Duodenal mucosa (tissue), 2 donors: ENCODE measurements around the gene DLG4.
A peak's percentile ranks its signal among the peaks of the same experiment; 100 is the strongest.

Experiments used
- H3K27ac ChIP-seq: one replicate; pipeline ENCODE4 v1.7.0; 2013; ENCODE audit warnings: low read depth, low read length
- H3K27me3 ChIP-seq, 2 donors: one replicate each; pipeline ENCODE4 v1.7.0; 2013; ENCODE audit warnings: low read length in 2 of 2, control low read depth in 1 of 2; ENCODE audit not compliant: insufficient read depth in 2 of 2, control insufficient read depth in 1 of 2
- H3K36me3 ChIP-seq, 2 donors: one replicate each; pipeline ENCODE4 v1.7.0; 2013; ENCODE audit warnings: low read length in 2 of 2, control low read depth in 1 of 2; ENCODE audit not compliant: insufficient read depth in 2 of 2, control insufficient read depth in 1 of 2
- H3K4me1 ChIP-seq, 2 donors: one replicate each; pipeline ENCODE4 v1.7.0; 2013; ENCODE audit warnings: low read length in 2 of 2, control low read depth in 1 of 2; ENCODE audit not compliant: insufficient read depth in 2 of 2, control insufficient read depth in 1 of 2
- H3K4me3 ChIP-seq, 2 donors: one replicate each; pipeline ENCODE4 v1.7.0; 2013; ENCODE audit warnings: low read length in 2 of 2, low read depth in 1 of 2
- H3K9ac ChIP-seq, 2 donors: one replicate each; pipeline ENCODE4 v1.7.0; 2013; ENCODE audit warnings: low read length in 2 of 2, low read depth in 1 of 2
- H3K9me3 ChIP-seq, 2 donors: one replicate each; pipeline ENCODE4 v1.7.0; 2013; ENCODE audit warnings: low read length in 2 of 2, control low read depth in 1 of 2; ENCODE audit not compliant: control insufficient read depth in 1 of 2

Gene DLG4

DNA sequence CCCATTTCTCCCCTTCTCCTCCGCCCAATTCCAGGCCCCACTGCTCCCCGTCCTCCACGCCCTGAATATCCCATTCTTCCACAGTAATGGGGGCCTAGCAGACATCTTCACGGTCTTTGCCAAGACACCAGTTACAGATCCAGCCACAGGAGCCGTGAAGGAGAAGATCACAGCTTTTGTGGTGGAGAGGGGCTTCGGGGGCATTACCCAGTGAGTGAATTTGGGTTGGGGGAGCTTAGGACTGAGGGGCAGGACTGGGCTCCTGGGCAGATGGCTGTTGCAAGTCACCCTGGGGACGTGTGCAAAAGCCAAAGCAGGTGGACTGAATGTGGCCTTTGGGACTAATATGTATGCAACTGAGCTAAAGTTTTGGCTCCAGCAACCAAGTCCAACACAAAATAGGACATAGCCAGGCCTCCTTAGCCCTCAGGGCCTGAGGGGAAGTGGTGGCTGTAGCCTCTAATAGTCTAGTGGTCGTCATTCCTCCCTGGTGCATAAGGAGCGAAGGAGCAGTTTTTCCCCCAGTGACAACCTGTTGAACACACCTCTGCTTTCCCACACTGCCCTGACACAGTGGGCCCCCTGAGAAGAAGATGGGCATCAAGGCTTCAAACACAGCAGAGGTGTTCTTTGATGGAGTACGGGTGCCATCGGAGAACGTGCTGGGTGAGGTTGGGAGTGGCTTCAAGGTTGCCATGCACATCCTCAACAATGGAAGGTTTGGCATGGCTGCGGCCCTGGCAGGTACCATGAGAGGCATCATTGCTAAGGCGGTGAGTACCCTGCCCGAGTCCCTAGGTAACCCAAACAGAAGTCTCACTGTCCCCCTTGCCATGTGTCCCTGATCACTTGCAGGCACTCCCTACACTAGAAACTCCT, 2.7 kb upstream of the DLG4 start:
- Histone ChIP-seq H3K4me1 (peaks cover 35 to 48% of the 10 kb centered on the region in 2 donors), H3K36me3 (peaks cover 44 to 62% of the 10 kb centered on the region in 2 donors), H3K27me3 (no peaks in the 10 kb centered on the region), H3K9me3 (no peaks in the 10 kb centered on the region), H3K4me3 (no peak overlapping the region), H3K9ac (peak overlapping the region in 1 of 2 donors; percentile 85), H3K27ac (no peak overlapping the region)

DNA sequence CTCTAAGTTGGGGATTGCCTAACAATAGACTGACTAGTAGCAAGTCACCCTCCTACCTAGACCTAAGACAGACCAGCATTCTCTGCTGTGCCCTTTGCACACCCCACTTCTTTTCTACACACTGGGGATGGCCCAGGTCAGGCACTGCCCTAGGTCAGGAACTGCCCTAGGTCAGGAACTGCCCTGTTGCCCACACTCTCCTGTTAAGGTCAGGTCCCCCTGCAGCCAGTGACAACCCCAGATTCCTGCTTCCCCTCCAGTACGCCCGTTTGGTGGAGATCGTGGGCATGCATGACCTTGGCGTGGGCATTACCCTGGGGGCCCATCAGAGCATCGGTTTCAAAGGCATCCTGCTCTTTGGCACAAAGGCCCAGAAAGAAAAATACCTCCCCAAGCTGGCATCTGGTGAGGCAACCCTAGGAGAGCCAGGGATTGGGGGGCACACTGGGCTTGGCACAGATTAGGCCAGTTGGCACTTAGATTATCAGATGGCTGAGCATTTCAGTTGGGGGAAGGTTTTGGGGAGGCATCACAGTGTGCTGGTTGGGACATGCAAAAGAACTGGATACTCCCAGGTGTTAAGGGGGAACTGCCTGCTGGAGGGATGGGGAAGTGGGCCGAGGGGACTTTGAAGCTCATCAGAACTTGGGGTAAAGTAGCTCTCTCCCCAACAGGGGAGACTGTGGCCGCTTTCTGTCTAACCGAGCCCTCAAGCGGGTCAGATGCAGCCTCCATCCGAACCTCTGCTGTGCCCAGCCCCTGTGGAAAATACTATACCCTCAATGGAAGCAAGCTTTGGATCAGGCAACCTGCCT, 1.8 kb upstream of the DLG4 start:
- Histone ChIP-seq H3K9me3 (no peaks in the 10 kb centered on the region), H3K36me3 (peaks cover 39 to 54% of the 10 kb centered on the region in 2 donors), H3K4me3 (peak overlapping the region; percentile 90 to 92), H3K27ac (peak overlapping the region; percentile 98), H3K9ac (peak overlapping the region; percentile 85 to 95), H3K4me1 (peaks cover 38 to 48% of the 10 kb centered on the region in 2 donors), H3K27me3 (no peaks in the 10 kb centered on the region)

DNA sequence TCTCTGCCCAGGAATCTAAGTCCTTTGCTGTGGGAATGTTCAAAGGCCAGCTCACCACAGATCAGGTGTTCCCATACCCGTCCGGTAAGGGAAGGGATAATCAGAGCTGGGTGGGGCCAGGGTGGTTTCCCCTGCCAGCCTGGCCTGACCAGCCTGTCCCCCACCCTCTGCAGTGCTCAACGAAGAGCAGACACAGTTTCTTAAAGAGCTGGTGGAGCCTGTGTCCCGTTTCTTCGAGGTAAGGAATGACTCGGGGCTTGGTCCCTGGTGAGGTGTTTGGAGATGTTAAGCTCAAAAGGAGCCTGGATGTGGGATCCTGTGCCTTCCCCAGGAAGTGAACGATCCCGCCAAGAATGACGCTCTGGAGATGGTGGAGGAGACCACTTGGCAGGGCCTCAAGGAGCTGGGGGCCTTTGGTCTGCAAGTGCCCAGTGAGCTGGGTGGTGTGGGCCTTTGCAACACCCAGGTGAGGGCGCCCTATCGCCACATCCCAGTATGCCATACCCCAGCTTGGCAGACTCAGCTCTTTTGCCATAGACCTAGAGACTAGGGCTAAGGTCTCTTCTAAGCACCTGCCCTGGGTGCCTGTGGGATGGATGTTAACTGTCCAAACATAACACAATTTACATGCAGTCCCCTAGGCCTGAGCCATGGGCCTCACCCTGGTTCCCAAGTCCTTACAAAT, 1.1 kb upstream of the DLG4 start:
- Histone ChIP-seq H3K36me3 (peaks cover 39 to 48% of the 10 kb centered on the region in 2 donors), H3K4me1 (peaks cover 44 to 48% of the 10 kb centered on the region in 2 donors)

DNA sequence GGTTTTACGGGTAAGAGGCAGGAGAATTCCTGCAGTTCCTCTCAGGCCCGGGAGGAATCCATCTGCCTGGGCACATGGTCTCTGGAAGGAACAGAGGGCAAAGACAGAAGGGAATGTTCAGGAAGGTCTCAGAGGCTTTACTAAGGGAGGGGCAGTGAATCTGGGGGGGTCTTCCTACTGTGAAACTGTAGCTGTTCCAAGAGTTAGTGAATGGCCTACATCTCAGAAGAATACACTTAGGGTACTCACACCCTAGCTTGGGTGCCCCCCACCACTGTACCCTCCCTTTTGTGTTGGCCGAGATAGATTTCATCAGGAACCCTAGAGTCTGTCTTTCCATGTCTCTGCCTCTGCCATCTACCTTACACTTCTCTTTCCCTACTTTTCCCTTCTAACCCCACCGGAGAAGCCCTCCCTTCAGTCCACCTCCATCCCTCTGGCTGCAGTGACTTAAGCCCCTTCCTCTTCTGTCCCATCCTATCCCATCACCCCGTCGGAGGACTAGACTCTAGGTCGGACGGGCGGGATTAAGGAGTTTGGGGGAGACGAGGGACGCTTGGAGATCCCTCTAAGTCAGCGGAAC, 316 bp downstream of the DLG4 start:
- Histone ChIP-seq H3K9me3 (no peaks in the 10 kb centered on the region), H3K27ac (peak overlapping the region; percentile 98), H3K27me3 (no peaks in the 10 kb centered on the region), H3K36me3 (peaks cover 31 to 34% of the 10 kb centered on the region in 2 donors), H3K4me1 (peaks cover 48 to 54% of the 10 kb centered on the region in 2 donors), H3K4me3 (peak overlapping the region; percentile 90 to 92), H3K9ac (peak overlapping the region; percentile 85 to 95)

More for the DNA sequence above, 1.1 kb upstream of the DLG4 start:
- Histone ChIP-seq H3K4me3 (peak overlapping the region; percentile 90 to 92), H3K9me3 (no peaks in the 10 kb centered on the region), H3K9ac (peak overlapping the region; percentile 85 to 95), H3K27me3 (no peaks in the 10 kb centered on the region), H3K27ac (peak overlapping the region; percentile 98)

DNA sequence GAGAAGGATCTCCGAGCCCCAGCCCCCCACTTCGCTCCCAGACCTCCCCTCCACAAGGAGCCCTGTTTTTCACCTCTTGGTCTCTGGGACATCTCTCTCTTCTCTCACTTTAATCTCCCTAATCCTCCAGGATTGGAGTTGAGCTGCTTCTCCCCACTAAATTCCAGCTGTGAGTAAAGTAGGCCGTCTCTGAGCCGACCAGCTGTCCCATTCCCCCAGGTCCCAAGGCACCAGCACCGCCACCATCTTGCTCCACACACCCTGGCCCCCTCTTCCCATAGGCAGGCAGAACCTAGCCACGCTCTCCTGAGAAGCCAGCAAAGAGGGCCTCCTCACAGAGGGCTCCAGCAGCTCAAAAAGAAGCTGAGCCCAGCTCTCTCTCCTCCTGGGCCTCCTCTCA, 878 bp downstream of the DLG4 start:
- H3K27ac ChIP-seq = no peak overlapping the region

DNA sequence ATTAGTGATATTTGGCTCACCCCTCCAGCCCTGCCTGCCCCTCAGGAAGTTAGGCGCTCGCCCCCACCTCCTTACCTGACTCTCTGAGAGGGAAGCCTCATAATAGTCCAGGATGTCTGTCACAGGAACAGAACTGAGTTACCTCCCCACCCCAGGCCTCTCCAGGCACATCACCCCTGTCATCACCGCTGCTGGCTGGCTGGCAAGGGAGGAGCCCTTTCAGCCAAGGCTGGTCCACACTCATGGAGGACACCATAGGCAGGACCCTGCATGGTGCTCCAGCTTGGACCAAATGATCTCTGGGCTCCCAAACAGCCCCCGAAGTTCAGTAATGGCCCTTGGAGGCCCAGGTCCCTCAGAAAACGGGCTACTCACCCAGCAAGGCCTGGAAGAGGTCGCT, 1.5 kb downstream of the DLG4 start:
- H3K27me3 ChIP-seq = no peaks in the 10 kb centered on the region
- peak overlapping the region in 1 of 2 donors; percentile 59 for H3K4me3 ChIP-seq
- H3K4me1 ChIP-seq = peaks cover 53 to 60% of the 10 kb centered on the region in 2 donors
- H3K27ac ChIP-seq = no peak overlapping the region
- H3K9me3 ChIP-seq = no peaks in the 10 kb centered on the region
- peaks cover 20 to 22% of the 10 kb centered on the region in 2 donors for H3K36me3 ChIP-seq
- H3K9ac ChIP-seq = peak overlapping the region in 1 of 2 donors; percentile 55

More for the DNA sequence above, 878 bp downstream of the DLG4 start:
- Histone ChIP-seq H3K36me3 (peaks cover 26 to 28% of the 10 kb centered on the region in 2 donors), H3K4me1 (peaks cover 52 to 58% of the 10 kb centered on the region in 2 donors), H3K4me3 (peak overlapping the region in 1 of 2 donors; percentile 90), H3K9me3 (no peaks in the 10 kb centered on the region), H3K27me3 (no peaks in the 10 kb centered on the region), H3K9ac (peak overlapping the region in 1 of 2 donors; percentile 95)

DNA sequence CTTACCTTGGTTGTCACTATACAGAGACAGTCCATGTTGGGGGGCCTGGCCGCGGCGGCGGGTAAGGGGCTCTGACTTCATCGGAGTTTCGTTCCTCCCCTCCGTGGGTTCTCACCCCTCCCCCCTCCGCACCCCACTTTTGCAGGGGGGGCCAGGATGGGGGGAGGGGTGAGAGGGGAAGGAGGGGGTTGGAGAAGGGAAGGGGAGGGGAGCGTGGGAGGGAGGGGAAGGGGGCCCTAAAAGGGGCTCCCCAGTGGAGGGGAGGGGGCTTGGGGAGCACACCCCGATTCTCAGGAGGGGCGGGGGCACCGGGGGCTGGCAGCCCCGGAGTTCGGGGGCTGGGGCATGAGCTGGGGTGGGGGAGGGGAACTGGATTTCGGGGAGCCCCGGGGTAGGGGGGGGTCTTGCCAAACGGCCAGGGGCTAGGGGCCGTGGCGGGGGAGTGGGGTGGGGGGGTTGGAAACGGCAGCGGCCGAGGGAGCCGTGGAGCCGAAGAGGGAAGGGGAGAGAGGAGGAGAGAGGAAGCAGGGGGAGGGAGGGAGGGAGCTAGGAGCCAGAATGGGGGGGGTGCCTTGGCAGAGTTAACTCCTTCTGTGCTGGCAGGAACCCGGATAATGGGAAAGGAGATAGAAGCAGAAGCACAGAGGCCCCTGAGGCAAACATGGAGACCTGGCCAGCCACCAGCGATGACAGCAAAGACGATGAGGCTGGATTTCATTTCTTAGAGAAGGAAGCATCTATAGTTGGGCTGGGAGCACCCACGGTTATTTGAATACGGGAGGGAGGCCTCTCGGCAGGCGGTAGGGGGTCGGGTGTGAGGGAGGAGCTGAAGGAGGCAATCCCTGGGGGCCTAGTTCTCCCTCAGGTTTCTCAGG, 2.3 kb downstream of the DLG4 start:
- H3K9ac ChIP-seq = peak overlapping the region; percentile 32 to 55
- H3K4me1 ChIP-seq = peaks cover 45 to 60% of the 10 kb centered on the region in 2 donors
- no peaks in the 10 kb centered on the region for H3K27me3 ChIP-seq
- peaks cover 12 to 14% of the 10 kb centered on the region in 2 donors for H3K36me3 ChIP-seq
- H3K27ac ChIP-seq = no peak overlapping the region
- H3K9me3 ChIP-seq = no peaks in the 10 kb centered on the region
- H3K4me3 ChIP-seq = peak overlapping the region; percentile 43 to 59

DNA sequence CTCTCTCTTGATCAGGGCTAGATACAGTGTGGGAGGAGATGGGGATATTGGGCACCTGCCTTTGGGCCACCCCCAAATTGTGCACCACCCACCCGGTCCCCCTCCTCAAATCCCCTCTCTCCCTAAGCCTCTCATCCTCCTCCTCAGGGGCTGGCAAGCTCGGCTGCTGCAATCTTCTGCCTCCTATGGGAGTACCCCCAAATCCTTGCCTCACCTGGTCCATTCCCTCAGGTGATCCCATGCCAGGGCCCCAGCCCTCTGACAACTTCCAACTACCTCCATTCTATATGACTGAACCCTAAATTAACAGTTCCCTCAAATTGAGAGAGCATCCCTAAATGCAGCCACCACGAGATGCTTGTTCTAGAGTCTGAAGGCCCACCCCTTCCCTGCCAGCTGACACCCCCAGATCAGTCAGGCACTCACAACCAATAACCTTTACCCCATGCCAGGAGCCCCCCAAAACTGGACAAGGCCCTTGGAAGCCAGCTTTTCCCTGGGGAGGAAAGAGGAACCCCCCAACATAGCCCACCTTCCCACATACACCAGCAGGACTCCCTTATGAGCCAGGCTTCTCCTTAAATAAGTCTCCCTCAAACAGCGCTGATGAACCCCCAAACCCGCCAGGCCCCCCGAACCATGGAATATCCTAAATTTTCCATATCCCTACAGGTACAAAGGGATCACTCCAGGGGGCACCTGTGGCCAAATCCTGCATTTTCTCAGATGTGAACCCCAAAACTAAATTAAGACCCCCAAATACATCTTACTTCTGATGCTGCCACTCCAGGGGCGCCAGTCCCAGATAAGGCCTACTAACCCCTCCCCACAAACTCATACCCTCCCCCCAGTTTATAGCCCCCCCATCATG, 3.2 kb downstream of the DLG4 start:
- Histone ChIP-seq H3K9ac (peak overlapping the region; percentile 20), H3K27me3 (peaks cover 0 to 4% of the 10 kb centered on the region in 2 donors), H3K9me3 (no peaks in the 10 kb centered on the region), H3K4me3 (peak overlapping the region; percentile 28 to 43), H3K4me1 (peaks cover 37 to 55% of the 10 kb centered on the region in 2 donors), H3K36me3 (peaks cover 5% of the 10 kb centered on the region in 2 donors), H3K27ac (no peak overlapping the region)
